Right lobe of liver (tissue), 4 donors: ENCODE results near the gene EDIL3.

ENCODE experiments used
- CTCF ChIP-seq, 4 donors: fragments of 200-600 bp in 3 of 4; fragments of 450-650 bp in 1 of 4; IDR thresholded peaks; one replicate each; pipeline versions ENCODE4 v1.5.1 to v1.8.0; 2016 to 2022; ENCODE audit warnings: antibody characterized with exemption in 4 of 4, mild to moderate bottlenecking in 2 of 4
- POLR2A ChIP-seq: fragments of 450-650 bp; IDR thresholded peaks from one replicate; pipeline ENCODE4 v1.6.1; 2017; ENCODE audit warnings: antibody characterized with exemption, mild to moderate bottlenecking
- donor health status: DM: no; HTN: no; CAD: no.
- donor health status: DM: no; HTN: no; CAD: no.
- donor health status: DM: no; HTN: yes; CAD: no.

- TF ChIP-seq CTCF (IDR thresholded peaks at IDR 0.05) (no peak), POLR2A (no peak)
These were observed 417.3 kb downstream of the EDIL3 start for GRCh38 chr5:83967417-83967816.
